Fibroblast of skin of left biceps (primary cell): ENCODE measurements around the gene STMN1.

Experiments
- DNase-seq, 2 experiments: peaks; one replicate each; pipeline ENCODE4 v3.0.0-alpha.2; 2013; ENCODE audit warnings: low read depth in 2 of 2

The STMN1 gene

GRCh38 chr1:25922056-25922970, 16.1 kb upstream of the STMN1 start:
- DNase-seq, result no peak

- no peak for DNase-seq
These were observed 12.4 kb upstream of the STMN1 start for GRCh38 chr1:25918615-25919014.

DNA sequence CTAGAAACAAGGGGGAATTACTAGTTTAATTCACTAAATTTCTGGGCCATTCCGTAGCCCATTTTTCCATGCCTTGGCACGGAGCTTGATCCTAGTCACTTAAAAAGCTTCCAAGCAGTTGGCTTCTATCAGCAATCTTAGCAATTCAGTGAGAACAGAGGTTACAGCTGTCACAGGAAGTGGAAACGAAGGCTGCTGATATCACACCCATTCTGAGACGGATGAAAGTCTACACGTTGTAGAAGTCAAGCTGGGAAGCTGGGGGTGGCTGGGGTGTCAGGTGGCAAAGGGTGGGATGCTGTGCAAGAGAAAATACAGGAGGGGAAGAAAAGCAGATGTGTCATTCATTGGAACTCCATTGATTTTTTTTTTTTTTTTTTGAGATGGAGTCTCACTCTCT, 11.8 kb upstream of the STMN1 start:
- DNase-seq, result no peak

GRCh38 chr1:25916460-25916859, 10.2 kb upstream of the STMN1 start:
- DNase-seq, result no peak

DNA sequence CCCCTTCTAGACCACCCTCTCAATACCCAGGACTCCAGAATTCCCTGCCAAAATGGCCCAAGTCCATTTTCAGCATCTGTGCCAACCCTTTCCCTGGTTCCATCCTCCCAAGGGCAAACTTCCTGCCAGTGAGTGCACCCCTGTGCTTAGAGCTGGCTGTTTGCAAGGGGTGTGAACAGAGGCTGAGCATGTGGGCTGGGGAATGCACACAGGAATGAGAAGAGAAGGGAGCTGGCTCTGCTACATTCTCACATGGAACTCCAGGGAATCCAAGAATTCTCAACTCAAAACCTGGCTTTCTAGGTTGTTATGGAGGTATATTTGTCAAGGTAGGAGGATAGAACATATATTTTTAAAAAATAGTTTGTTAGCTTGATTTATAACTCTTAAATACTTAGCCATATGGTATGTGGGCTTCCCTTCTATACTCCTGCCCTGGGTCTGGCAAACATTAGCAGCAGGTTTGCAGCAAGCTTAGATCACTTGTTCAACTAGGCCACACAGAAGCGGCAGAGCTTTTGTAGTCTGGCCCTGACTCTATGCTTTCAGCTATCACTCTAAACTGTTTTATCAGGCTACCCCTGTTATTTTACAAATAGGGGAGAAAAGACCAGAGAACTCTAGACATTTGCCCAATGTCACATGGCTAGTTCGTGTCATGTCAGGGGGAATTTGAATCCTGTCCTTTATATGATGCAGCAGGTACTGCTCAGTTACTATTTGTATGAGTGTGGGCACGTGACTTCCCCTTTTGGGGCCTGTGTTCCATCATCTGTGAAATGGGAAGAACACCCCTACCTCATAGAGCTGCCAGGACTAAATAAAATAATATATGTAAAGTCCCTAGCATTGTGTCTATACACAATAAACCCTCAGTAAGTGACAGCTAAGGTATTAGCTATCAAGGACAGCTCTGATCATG, 8.1 kb upstream of the STMN1 start:
- DNase-seq, result no peak

DNA sequence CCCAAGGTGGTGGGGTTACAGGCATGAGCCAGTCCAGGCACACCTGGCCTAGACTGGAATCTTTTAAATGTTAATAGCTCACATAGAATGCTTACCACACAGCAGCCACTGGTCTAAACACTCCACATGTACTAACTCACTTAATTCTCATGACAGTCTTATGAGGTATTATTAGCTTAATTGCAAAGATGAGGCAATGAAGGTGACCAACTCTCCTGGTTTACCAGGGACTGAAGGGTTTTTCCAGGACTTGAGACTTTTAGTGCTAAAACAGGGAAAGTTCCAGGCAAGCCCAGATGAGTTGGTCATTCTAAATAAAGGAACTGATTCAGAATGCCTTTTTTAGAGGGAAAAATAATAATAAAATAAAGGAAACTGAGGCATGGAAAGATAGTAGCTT, 7.0 kb upstream of the STMN1 start:
- no peak for DNase-seq

GRCh38 chr1:25912076-25912831, 6.0 kb upstream of the STMN1 start:
- peak; percentile 53 to 58 for DNase-seq

GRCh38 chr1:25911162-25911561, 4.9 kb upstream of the STMN1 start:
- DNase-seq, result no peak

DNA sequence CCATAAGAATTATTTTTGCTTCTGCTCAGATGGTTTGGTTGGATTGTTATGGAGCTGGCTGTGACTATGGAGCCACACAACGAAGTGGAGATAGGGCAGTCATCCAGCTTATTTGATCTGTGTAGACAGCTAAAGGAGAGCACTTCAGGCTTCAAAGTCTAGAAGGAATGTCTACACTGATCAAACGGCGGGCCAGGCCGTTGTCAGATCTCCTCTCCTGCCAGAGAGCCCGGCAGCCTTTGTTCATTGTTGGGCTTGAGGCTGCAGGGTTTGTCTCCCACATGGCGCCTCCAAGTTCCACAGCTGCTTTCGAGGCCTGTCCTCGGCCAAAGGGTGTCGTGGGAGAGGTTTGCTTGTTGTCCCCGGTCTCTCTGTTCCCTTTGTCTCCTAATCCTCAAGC, 2.8 kb upstream of the STMN1 start:
- no peak for DNase-seq

GRCh38 chr1:25908161-25908560, 1.9 kb upstream of the STMN1 start:
- no peak for DNase-seq

- DNase-seq, result no peak
These were observed 1.4 kb upstream of the STMN1 start for GRCh38 chr1:25907601-25908000.

GRCh38 chr1:25906644-25907300, 553 bp upstream of the STMN1 start:
- no peak for DNase-seq

GRCh38 chr1:25904943-25905679, 1.1 kb downstream of the STMN1 start:
- DNase-seq, result peak; percentile 73 to 84

GRCh38 chr1:25903986-25904385, 2.2 kb downstream of the STMN1 start:
- no peak for DNase-seq

DNA sequence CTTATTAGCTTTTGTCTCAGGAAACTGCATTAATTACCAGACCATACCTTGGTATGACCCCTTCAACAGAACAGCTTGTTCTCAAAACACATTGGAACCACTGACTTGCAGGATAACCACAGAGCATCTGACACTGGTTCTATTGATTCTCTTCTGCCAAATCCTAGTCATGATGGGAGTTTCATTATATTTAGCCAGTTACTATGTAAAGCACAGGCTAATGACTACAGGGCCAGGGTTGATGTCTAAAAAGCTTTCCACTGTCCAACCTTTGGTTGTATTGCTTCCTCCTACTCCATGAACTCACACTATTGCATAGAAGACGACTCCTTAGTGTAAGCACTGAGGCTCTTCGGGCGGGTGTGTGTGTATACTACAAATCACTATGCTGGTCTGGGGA, 3.8 kb downstream of the STMN1 start:
- no peak for DNase-seq

- DNase-seq, result no peak
These were observed 6.0 kb downstream of the STMN1 start for GRCh38 chr1:25900219-25900618.

- DNase-seq, result no peak
These were observed 6.4 kb downstream of the STMN1 start for GRCh38 chr1:25899792-25900191.

DNA sequence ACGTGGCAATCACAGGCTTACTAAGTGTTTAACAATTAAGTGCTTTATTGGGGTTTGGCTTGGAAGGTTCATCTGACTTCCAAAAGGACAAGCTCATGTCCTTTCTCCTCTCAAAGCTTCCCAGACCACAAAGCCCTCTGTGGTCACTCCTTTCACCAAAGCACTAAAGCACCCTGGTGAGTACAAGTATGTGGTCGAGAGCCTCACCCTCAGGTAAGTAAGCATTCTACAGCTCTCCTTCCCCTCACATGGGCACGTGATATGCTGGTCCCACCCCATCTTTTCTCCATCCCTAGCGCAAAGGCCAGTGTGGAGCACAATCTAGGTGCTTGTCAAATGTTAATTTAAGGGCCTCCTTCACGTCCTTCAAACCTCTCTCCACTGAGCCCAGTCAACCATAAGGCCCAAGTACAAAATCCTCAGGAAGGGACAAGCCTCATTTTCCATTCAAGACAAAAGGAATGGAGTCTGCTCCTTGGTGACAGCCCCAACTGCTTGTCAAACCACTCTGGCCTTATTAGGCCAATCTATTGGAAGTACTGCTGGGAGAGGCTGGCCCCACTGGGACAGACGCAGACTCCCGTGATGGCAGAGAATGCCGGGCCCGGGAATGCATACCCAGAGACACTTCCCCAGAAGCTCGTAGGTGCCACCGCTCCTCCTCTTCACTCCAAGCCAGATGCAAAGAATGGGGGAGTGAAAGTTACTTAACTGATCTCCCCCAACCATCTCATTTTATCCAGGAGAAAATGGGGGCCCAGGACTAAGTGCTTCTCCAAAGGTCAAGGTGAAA, 7.8 kb downstream of the STMN1 start:
- no peak for DNase-seq

DNA sequence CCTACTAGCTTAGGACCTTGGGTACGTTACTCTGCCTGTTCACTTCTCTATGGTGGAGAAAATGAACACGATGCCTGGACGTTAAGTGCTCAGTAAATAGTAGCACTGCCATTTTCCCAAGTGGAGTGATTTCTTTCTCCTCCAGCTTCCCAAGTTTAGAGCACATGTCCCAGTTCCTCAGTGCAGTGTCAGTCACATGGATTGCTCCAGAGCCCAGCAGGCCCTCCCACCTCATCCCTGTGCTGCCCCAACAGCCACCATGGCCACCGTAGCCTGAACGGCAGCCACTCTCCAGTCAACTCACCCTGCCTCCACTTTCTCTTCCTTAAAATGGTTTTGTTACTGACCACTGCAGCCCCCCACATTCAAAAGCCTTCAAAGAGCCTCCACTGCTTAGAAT, 8.5 kb downstream of the STMN1 start:
- no peak for DNase-seq

DNA sequence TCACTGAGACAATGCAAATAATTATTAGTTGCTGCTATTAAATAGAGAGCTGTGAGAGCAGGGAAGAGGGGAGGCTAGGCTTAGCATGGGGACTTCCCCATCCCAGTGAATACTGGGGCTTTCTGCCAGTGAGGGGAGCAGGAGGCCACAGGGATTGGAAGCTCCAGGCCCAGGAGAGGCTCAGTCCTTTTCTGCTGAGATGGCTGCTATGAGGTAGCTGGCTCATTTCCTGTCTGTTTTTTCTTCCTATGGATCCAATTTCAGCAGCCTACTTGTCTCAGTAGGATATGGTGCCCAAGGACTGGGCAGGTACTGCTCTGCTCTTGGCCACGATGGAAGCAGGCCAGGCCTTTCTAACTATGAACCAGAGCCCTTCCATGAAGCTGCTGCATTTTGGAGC, 10.0 kb downstream of the STMN1 start:
- DNase-seq, result no peak
